Myocyte (in vitro differentiated cells): ENCODE measurements around the gene CCDC57. TPM values are rescaled to one million over a fixed set of nuclear protein-coding genes. Genes with fewer than 3 reads are reported as not detected.

Experiments
- DNase-seq: peaks from one replicate; pipeline ENCODE4 v3.0.0-alpha.2; 2012; ENCODE audit warnings: low read depth
- total RNA-seq: library from RNA; depleted of rRNA; stranded (reverse); fragments of >200 nt; gene quantifications from 2 replicates; pipeline ENCODE4 v1.2.3, GENCODE V29; 2014

The CCDC57 gene
- total RNA-seq, 1 donor from 2014 or later, result 11.3 TPM

DNA sequence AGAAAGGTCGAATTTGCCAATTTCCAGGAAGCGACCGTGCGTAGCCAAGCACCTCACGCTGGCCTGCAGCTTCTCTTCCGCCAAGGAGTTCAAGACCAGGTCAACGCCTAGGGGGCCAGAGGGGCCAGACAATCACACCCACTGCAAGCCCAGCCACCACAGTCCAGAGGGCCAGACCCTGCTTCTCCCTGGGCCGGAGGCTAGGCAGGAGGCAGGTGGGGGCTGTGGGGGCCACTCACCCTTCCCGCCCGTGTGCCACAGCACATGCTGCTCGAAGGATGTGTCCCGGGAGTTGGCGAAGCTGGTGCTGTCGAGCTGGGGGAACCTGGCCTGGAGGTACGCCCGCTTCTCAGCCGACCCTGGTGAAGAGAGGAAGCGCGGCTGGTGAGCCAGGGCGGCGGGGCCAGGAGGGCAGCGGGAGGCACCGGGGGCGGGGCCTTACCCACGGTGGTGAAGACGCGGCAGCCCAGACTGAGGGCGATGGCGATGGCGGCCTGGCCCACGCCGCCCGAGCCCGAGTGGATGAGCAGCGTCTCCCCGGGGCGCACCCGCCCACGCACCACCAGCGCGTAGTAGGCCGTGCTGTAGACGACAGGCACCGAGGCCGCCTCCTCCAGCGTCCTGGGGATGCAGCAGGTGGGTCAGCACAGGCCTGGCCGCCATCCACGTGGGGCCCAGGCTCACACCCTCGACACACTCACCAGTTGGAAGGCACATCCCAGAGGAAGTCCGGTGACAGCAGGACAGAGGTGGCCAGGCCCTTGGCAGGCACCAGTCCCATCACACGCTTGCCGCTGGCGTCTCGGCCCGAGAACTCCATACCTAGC lies 128.9 kb downstream of the CCDC57 start:
- no peak for DNase-seq

DNA sequence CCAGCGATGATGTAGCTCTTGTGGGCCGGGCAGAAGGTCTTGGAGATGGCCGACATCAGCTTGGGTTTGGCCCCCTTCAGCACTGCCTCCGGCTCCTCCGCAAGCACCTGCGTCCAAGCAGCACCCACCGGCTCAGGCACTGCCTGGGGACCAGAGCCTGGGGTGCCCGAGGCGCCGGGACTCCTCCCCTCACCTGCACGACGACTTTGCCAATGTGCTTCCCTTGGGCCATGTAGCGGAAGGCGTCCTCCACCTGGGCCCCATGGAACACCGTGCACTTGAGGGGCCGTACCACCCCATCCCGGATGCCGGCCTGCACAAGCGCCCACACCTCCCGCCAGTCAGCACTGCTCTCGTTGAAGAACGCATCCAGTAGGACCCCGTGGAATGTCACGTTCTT lies 129.6 kb downstream of the CCDC57 start:
- DNase-seq, result no peak

DNA sequence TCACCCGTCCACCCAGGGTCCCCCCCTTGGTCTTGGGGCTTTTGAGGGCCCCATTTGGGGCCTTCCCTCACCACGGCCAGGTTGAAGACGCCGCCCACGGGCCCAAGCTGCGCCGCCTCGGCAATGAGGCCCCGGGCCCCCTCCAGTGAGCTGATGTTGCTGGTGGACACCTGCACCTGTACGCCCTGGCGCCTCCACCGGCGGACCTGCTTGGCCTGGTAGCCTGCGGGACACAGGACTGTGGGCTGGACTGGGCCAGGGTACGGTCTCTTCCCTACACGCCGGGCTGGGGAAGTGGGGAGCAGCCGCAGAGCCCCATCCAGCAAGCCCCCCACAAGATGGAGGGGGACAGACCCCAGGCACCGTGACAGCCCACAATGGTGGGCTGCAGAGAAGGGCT lies 130.2 kb downstream of the CCDC57 start:
- no peak for DNase-seq

DNA sequence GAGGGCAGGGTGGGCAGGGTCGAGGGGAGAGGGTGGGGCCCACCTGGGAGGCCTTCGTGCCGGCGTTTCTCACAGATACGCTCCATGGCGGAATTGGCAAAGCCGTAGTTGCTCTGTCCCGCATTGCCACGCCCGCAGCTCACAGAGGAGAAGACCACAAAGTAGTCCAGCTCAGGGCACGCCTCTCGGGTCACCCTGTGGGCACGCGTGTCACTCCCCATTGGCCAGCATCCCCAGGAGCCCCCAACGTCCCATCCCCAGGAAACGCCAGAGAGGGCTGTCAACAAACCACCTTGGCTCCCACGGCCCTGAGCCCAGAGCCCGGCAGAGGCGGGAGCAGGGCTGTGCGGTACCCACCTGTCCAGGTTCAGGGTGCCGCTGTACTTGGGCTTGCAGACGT lies 130.7 kb downstream of the CCDC57 start:
- no peak for DNase-seq

DNA sequence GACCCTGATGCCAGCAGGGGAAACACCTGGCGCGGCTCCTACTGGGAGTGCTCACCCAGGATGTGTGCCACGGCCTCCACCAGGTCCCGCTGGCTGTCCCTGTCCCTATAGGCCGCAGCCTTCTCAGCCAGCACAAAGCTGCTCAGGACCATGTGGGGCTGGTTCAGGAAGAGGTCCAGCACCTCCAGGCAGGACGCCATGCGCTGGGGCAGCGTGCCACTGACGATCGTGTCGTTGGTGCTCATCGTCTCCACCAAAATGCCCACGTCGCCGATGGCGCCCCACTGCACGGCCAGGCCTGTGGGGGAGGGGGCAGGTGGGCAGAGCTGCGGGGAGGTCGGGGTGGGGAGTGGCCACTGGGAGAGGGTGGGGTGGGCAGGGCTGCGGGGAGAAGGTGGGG lies 131.1 kb downstream of the CCDC57 start:
- DNase-seq, result no peak

DNA sequence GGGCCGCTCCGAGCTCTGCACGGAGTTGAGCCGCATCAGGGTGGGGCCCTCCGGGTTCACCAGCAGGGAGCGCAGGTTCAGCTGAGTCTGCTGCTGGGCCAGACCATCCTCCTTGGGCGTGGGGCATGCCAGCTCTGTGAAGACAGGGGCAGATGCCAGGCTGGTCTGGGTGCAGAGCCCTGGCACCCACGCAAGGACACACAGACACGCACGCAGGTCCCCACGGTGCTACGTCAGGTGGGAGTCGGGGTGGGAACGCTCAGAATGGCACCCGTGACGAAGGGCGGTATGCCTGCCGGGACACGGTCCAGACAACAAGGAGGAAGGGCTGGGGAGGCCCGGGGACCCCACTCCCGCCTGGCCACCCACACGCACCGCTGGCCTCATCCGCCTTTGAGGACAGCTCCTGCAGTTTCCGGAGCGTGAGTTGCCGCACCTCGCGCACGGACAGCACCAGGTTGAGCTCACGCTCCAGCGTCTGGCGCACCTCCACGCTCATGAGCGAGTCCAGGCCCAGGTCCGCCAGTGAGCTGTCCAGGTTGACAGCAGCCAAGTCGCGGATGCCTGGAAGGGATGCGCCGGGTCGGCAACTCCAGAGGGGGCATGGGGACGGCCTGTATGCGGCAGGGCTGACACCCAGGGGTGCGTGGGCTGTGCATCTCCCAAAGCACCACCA lies 131.7 kb downstream of the CCDC57 start:
- DNase-seq, result no peak

DNA sequence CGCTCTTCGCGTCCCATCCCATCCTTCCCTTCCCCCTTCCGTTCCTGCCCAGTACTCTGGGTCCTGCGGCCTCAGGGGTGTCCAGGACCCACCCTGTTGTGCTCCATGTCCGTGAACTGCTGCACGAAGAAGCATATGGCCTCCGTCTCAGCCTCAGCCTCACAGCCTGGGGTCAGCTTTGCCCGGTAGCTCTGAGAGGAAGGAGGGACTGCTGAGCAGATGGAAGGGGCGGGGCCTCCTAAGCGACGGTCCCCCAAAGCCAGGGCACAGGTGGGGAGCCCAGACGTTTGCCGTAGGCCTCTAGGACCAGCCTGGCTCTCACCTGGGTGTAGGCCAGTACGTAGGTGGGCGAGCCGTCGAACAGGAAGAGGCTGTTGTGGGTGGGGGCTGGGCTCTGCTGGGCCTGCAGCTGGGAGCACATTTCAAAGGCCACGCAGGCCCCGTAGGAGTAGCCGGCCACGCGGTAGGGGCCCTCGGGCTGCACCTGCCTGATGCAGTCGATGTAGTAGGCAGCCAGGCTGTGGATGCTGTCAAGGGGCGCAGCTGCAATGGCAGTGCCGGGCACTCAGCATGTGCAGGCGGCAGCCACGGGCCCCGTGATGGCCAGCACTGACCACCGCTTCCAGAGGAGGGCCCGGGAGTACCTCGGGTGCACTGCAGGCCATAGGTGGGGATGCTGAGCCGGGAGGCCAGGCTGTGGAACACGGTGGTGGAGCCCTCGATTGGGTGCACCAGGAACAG lies 132.4 kb downstream of the CCDC57 start:
- DNase-seq, result no peak

DNA sequence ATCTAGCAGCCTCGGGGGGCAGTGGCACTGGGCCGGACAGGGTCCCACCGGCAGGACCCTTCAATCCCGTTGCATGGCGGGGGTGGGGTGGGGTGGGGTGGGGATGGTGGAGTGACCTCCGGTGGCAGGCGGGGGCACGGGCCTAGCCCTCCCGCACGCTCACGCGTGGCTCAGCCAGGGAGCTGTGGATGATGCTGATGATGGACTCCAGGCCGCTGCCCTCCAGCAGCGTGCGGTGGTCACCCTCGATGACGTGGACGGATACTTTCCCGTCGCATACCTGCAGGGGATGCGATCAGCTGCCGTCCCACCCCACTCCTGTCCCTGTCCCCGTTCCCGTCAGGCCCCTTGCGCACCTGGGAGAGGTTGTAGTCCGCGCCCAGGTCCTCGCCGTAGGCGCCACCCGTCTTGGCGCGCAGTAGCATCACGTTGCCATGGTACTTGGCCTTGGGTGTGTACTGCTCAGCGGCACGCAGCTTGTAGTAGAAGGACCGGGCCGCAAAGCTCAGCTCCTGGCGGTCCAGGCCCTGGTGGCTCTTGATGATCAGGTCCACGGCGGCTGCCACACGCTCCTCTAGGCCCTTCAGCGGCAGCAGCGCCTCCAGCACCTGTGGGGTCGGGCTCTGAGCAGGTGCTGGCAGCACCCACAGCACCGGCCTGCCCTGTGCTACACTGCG lies 133.5 kb downstream of the CCDC57 start:
- no peak for DNase-seq

DNA sequence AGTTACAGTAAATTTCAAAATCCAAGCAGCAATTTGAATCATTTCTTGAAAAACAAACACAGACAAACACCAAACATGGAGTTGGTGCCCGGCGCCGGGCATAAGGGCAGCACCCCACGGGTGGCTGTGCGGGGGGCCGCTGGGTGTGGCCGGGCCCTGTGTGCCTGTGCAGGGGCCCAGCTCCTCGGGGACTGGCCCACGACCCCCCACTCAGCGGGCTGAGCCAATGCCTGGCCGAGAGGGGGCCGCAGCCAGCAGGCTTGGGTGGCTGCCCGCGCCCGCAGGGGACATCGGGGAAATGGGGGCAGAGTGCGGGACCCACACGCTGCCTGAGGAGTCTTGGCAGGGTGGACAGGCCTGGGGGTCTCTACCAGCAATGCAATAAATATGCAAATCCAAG lies 134.2 kb downstream of the CCDC57 start:
- DNase-seq, result no peak

DNA sequence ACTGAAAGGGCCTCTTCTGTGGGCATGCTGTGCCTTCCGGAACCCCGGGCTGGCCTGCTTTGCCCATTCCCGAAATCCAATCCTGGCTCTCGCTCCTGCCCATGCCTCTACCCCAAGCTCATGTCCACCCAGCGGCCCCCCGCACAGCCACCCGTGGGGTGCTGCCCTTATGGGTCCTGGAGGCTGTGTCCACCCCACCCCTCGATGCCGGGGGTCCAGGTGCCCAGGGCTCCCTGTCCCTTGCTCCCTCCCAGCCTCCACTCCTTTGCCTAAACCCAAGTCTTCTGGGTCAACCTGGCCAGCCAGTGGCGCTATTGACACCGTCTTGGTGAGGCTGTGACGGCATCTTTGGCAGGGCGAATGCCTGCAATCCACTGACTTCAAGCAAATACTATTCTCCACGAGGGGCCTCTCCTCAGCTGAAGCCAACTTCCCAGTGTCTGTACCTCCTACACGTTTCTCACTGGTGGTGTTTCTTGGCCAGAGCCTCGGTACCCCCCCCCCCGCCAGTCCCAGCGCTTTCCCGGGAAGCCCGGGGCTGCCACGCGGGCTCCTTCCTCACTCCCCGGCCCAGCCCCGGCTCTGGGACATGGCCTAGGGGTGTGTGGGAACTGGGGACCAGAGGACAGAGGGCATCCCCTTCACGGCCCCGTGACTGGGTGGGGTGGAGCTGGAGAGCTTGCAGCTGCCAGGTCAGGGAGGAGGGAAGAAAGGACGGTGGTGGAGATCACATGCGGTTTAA lies 134.9 kb downstream of the CCDC57 start:
- no peak for DNase-seq

DNA sequence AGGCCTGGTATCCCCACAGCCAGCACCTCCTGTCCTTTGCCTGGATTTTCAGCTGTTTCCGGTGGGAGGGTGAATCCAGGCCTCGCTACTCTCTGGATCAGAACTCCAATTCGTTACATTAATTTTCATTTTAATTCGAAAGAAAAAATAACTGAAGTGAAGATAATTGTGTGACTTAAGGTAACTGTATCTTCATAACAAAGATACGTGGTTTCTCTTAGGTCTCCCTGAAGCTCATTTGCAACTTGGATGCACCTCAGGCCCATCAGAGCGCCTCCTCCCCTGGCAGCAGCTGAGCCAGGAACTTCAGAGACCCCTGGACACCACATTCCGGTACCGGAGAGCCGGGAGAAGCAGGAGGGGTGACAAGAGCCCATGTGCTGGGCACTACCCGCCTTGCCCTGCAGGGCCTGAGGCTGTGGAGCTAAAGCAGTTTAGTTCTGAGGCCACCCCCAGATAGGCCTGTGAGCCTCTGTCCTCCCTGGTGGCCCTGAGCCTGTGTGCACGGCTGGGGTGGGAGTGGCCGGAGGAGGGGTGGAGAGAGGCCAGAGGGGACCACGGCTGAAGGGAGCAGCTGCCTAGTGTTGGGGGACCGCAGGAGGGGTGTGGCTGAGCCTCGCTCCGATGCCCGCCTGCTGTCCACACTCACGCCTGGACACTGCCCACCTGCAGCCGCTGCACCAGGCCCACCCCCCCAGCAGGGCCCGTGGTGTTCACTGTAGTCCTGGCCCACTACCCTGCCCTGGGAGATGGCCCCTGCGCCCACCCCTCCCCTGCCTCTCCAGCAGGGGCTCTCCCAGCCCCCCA lies 135.7 kb downstream of the CCDC57 start:
- peak; percentile 47 for DNase-seq

DNA sequence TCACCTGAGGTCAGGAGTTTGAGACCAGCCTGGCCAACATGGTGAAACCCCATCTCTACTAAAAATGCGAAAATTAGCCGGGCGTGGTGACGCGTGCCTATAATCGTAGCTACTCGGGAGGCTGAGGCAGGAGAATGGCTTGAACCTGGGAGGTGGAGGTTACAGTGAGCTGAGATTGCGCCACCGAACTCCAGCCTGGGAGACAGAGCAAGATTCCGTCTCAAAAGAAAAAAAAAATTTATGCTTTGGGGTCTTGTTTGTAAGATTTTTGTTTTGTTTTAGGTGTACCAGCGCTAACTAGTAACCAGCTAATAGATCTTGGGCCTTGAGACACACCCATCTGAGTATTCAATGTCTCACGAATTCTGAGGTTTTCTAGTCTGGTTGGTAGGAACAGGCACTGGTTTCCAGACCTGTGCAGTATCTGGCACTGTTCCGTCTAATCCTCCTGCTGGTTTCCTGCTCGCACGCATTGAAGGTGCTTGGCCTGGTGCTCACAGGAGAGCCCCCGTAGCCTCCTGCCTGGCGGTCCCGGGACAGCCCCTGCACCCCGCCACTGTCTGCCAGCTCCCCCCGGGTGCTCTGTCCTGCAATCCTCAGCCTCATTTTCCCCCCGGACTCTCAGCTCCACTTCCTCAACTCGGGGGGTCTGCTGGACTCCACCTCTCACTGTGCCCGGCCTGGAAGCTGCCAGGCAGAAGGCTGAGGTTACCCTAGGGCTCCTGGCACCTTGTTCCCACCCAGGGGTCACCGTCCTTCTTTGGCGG lies 136.4 kb downstream of the CCDC57 start:
- no peak for DNase-seq

DNA sequence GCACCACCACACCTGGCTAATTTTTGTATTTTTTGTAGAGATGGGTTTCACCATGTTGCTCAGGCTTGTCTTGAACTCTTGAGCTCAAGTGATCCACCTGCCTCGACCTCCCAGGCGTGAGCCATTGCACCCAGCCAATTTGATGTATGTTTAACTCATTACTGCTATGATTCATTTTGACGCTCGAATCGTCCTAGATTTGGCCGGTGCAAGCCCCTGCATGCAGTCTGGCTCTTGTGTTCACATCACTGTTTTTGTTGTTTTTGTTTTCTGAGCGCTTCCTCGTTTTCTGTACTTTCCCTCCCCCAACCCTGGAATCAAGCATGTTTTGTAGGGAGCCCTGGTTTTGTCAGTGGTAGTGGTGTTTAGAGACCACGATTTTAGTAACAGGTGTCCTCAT lies 139.2 kb downstream of the CCDC57 start:
- no peak for DNase-seq

DNA sequence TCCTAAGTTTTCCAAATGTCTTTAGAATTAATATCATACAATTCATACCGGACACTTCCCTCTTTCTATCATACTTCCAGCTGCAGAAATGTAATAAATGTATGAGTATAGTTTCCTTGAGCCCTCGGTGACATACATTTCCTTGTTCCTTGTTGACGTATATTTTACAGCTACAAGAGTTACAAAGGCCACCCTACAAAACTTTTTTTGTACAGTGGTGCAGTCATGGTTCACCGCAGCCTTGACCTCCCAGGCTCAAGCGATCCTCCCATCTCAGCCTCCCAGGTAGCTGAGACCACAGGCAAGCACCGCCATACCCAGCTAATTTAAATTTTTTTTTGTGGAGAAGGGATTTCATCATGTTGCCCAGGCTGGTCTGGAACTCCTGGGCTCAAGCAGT lies 139.8 kb downstream of the CCDC57 start:
- DNase-seq, result no peak

DNA sequence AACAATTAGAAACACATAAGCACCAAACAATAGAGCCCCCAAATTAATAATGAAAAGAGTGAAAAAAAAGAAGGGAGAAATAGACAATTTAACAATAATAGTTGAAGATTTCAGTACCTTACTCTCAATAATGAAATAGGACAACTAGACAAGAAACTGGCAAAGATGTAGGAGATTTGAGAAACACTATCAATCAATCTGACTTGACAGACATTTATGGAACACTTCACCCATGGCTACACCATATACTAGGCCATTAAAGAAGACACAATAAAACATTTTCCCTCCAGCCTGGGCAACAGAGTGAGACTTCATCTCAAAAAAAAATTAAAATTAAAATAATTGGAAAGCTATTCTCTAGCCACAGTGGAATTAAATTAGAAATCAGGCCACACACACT lies 142.0 kb downstream of the CCDC57 start:
- DNase-seq, result no peak

DNA sequence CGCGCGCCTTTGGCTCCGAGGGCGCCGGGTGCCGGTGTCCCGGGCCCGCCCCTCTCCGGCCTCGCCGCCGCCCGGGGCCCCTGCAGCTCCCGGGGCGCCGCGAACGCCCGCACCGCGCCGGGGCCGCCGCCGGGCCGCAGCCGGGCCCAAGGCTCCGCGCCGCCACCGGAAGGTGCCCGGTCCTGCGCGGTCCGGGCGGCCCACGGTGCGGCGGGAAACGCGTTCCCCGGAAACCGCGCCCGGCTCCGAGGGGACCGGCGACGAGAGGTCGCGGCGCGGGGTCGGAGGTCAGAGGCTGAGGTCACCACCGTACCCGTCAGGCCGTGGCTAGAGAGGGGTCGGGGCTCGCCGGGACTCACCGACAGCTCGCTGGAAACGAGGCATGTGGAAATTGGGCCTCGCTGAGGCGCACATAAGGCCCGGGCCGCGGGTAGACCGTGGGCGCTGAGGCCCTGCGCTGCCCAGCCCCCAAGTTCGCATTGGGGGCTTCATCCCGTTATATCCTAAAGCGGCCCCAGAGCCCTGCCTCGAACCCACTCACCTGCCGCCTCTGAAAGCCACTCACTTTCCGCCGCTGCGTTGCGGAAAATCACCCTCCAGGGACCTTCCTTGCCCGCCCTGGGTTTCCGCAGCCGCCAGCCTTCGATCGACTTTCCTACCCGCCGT lies 146.9 kb downstream of the CCDC57 start, which contains the start of gene DUS1L:
Gene DUS1L, minus strand, starts transcription at position 167 of the 666 bp plus-strand sequence. CDS start 745 bp downstream, outside the sequence.
- DNase-seq, result peak; percentile 61

DNA sequence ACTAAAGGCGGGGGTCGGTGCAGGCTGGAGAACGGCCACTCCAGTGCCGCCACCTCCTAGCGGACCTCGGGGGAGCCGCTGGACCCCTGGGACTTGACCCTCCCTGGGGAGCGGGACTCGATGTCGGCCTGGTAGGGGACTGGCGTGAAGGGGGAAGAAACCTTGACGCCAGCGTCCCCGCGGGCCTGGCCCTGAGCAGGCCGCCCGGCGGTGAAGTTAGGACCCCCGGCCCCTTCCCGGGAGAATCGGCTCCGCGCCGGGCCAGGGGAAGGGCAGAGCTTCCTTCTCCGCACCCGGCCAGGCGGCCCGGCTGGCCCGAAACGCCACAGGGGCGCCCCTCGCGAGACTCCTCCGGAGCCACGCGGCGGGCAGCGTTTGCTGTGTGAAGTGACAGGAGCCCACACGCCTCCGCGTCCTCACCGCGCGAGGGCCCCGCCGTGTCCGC lies 147.4 kb downstream of the CCDC57 start:
- DNase-seq, result peak; percentile 29

DNA sequence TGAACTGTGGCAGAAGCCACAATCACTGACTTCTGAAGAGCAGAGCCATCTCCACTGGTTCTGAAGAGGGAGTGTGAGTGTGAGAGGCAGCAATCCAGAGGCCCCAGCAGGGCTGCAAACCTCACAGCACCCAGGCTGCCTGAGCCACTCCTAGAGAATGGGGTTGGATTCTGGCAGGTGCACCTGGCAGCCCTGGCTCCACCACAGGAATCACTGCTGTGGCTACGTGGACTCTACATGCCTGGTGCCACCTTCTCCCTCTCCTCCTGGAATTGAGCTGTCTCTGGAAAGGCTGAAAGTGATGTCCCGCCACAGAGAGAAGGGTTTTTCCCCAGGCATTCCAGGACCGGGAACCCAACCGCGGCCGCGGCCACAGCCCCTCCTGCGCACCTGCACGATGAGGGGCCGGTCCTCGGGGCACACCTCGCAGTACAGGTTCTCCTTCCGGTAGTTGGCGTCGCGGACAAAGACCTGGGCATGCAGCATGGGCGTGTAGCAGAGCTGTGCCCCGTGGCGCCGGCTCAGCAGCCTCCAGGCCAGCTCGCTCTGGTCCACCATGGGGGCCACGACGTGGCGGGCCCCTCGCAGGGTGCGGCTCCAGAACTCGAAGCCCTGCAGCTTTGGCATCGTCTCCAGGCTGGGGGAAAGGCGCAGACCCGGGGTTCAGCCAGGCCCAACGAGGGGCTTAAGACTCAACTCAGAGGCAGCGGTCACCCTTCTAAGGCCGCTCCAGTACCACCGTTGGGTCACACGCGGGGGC lies 148.0 kb downstream of the CCDC57 start:
- DNase-seq, result no peak
